HG03520 (cell line): ENCODE data around the gene NAA60.
"Not testable (repeated sequence)": the region's sequence is repeated elsewhere in the genome, so short reads cannot be mapped to it uniquely, and the experiment has no call there.

Experiments
- ATAC-seq: cut with Tn5 transposase; IDR thresholded peaks from one replicate; pipeline ENCODE4 v1.9.1; 2021; ENCODE audit warnings: mild to moderate bottlenecking, moderate library complexity; ENCODE audit not compliant: unreplicated experiment

NAA60 gene

DNA sequence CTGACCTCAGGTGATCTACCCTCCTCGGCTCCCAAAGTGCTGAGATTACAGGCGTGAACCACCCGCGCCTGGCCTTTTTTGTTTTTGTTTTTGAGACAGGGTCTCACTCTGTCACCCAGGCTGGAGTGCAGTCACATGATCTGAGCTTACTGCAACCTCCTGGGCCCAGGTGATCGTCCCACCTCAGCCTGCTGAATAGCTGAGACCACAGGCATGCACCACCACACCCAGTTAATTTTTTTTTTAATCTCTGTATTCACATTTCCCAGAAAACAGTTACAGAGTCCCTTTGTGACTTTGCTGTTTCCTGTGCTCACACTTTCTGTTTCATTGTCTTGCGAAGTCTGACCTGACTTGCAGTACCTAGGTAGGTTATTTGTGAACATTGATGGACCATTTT is 60.0 kb downstream of the NAA60 start:
- ATAC-seq = no peak

DNA sequence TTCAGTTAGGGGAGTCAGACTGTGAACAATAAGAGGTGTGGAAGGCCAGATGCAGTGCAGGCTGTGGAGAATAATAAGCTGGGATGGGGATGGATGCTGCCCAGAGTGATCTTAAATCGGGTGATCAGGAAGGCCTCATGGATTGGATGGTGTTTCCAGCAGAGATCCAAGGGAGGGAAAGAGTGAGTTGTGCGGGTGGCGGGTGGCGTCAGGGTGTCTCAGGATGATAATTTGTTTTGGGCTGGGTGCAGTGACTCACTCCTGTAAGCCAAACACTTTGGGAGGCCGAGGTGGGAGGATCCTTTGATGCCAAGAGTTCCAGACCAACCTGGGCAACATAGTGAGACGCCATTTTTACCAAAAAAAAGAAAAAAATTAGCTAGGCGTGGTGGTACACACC is 65.3 kb downstream of the NAA60 start:
- no peak for ATAC-seq

DNA sequence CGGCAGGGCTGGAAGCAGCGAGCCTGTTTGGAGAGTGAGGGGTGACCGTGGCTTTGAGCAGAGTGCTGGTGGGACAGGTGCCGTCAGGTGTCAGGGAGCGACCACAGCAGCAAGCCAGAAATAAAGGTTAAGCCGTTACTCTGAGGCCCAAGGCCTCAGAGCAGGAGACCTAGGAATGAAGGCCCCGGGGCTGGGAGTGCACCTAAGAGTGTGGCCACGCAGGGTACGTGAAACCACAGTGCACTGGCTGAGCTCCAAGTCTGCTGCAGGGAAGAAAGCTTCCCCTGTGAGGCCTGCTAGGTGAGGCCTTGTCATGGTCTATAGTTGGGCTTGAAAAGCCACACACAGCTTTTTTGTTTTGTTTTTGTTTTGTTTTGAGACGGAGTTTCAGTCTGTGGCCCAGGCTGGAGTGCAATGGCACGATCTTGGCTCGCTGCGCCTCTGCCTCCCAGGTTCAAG is 66.0 kb downstream of the NAA60 start:
- no peak for ATAC-seq

DNA sequence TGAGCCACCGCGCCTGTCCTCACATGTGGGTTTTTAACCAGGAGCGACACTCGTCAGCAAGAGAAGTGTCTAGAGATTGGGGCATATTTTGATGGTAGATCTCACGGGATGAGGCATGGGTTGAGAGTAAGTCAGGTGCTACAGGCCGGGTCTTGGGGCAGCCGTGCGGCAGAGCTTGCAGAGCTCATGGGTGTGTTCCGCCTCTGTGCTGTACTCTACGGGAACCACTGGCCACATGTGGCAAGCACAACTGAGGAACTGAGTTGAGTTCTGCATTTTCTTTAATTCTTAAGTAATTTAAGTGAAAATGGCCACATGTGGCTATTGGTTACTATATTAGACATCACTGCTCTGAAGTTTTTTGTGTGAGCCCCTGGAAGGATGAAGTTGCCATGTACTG is 66.9 kb downstream of the NAA60 start:
- no peak for ATAC-seq

DNA sequence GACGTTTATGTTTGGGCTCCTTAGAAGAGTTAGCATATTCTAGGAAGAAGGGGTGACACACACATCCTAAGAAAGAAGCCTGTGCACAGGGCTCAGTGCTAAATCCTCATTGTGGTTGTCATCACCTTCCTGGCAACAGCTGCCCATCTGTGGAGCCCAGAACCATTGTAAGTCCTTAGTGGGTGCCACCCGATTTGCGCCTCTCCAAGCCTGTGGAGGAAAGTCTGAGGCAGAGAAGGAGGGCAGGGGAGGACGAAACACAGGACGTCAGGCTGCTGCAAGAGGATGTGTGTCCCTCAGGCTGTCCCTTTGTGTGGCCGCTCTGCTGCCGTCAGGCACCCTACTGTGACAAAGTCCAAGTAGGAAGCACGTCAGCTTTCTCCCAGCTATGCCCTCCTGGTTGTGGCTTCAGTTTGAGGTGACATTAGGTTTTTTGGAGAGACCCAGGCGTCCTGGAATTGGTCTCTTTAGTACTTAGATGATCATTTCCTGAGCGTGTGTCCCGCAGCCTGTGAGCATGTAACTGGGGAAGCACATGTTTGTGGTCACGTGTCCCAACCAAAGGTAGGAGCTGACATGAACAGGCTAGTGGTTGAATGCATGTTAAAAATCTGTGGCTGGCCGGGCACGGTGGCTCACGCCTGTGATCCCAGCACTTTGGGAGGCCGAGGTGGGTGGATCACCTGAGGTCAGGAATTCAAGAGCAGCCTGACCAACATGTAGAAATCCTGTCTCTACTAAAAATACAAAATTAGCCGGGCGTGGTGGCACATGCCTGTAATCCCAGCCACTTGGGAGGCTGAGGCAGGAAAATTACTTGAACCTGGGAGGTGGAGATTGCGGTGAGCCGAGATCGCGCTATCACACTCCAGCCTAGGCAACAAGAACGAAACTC is 68.1 kb downstream of the NAA60 start:
- no peak for ATAC-seq

DNA sequence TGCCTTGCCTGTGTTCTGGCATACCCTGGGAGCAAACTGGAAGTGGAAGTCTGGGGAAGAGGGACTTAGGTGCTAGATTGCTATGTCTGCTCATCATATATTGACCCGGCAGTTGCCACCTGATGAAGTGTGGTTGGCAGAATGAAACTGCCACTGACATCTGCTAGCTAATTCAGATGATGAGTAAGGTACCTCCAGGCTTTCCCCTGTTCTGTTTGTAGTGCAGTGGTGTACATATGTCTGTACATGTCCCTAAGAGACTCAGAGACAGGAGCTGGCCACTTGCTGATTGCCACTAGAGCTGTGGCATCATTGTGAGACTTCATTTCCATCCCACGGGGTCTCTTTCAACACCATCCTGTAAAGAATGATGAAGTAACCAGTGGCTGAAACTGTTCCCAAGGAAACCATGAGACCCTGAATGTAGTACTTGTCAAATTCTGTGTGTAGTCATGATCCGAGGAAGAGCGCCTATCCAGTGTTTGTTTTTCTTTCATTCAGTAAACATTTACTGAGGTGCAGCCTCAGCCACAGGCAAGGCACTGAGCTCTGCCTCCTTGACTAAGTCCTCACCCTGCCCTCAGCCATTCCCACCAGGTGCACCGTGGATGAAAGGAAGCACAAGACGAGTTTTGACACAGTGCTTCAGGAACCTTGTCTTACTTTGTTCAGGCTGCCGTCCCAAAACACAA is 70.6 kb downstream of the NAA60 start:
- no peak for ATAC-seq

DNA sequence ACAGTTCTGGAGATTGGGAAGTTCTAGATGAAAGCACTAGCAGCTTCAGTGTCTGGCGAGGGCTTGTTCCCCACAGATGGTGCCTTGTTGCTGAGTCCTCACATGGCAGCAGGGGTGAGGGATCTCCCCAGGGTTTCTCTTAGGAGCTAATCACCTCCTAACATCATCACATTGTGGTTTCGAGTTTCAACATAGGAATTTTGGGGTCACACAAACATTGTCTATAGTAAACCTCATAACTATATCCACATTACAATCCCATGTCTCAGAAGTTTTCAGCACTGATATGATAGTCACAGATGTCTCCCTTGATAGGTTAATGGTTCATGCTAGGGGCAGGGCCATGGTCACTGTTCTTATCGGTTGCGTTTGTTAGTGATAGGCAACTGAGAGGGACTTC is 71.1 kb downstream of the NAA60 start:
- ATAC-seq = no peak

DNA sequence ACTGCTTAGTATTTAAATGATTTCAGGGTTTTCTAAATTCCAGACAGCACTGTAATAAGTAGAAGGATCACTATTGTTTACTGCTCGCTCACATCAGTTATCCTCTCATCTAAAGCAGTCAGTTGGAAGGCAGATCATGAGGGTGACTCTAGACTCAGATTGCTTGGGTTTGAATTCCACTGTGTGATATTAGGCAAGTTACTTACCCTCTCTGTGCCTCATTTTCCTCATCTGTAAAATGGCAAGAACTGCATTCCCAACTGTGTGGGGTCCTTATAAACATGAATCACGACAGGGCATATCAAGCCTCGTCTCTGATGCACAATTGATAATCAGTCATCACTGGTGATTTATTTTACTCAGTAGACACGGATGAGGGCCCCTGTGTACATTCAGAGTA is 72.4 kb downstream of the NAA60 start:
- no peak for ATAC-seq

DNA sequence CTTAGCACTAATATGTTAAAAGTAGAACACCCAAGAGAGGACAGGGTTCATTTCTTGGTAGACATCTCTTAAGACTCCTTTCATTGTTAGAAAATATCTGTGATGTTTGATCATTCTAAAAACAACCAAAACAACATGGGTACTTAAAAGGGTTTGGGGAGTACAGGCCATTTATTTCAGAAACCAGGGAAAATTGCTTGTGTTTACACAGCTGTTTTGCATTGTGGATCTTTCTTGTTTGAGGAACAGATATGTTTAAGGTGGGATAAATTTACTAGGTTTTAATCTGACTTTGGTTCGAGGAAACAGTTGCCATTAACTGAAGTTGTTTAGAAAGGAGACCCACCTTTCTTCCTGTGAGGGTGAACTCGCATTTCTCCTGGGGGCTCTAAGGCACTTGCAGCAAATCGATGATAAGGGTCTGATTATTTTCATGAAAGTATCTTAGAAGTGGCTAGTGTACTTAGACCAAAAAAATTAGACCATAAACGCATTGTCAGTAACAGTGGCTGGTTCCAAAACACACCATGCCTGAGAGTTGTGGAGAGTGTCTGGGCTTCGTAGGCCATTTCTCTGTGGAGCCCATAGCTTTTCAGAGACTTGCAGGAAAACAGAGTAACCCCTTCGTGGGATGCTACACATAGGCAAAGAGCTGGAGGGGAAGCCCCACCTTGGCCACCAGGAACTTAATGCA is 75.0 kb downstream of the NAA60 start:
- ATAC-seq = no peak

DNA sequence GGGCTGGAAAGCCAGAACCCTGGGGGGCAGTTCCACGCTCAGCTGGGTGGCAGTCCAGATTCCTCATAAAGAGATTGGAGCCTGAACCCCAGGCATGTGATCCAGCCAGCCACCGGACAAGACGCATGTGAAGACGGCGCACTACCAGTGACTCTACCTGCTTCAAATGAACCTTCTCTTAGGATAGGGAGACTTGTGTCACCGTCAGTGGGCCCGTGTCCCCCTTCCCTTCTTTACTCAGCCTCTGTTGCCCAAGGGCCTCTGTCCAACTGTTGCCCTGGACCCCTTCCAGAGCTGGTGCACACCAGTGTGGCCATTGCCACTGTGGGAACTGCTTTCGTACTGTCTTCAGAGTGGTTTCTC is 75.5 kb downstream of the NAA60 start:
- no peak for ATAC-seq

DNA sequence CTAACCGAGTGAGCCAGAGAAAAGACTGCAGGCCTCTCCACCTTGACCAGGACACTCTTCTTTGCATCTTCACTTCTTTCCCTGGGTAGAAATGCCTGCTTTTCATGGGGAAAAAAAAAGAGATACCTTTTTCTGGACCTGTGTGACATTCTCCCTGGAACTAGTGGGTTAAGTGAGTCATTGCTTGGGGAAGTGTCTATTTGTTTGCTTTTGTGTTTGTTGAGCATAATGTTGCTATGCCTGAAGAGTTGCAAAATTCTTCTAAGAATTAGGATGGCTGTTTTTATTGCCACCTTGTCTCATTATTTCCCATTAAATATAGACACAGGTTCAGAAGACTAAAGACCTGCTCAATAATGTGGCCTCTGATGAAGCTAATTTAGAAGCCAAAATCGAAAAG is 76.1 kb downstream of the NAA60 start:
- no peak for ATAC-seq

DNA sequence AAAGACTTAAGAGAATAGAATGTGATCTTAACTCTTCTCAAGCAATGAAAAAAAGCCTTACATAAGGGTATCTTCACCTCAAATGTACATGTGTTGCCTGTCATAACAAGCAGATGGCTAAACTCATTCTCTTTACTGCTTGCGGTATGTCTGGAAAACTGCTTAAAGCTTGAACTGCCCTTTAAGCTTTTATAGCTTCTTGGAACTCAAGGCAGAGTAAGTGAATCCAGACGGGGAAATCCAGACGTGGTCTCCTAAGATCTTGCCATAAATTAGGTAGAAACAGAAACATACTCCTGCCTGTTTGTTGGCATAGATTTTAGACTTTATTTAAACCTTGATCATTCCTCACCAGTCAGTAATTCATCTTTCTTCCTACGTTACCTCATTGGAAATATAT is 76.9 kb downstream of the NAA60 start:
- ATAC-seq = no peak

DNA sequence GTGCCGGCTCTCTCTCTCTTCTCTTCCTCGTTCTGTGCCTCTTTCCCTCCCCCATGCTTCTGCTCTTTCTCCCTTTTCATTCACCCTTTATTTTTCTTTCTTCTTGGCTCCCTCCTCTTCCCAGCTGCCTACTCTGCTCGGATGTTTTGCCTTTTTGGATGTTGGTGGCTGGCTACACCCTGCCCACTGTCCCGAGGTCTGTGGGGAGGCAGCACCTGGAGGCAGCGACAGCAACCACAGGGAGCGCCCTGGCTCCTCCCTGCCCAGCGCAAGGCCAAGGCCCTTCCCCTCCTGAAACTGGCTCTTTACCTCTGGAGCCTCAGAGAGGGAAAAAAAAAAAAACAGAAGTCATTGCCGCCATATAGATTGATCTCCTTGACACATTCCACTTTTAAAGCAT is 77.4 kb downstream of the NAA60 start:
- no peak for ATAC-seq

DNA sequence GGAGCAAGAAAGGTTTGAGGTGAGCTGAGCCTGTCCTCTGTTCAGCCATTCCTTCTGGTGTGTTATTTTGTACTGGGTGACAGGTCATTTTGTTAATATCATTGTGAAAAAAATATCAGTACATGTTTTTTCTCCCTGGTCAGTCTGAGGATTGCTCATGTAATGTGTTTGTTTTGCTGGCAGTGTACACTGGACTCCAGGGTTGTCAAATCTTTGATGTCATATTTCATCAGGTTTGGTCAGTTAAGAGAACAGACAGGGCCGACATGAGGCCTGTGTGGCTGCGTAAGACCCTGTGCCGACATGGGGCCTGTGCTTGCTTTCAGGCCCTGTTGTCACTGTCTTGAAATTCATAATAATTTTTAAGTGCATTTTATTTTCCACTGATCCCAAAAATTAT is 79.8 kb downstream of the NAA60 start:
- ATAC-seq = no peak

DNA sequence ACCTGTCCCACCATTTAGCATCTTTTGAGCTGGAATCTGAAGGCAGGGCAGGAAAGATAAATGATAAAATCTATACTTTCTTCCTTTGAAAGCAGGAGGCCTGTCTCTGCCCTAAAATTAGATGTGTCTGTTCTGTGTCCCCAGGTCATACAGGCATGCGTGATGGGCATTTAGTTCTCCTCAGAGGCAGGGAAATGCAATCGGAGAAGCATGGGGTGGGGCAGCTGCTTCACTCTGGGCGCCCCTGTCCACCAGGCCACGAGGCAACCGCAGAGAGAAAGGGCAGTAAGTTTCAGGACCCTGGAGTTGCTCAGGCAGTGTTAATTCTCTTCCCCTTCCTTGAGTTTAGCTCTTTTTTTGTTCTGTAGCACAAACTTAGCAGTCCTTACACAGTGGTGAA is 82.5 kb downstream of the NAA60 start:
- no peak for ATAC-seq

DNA sequence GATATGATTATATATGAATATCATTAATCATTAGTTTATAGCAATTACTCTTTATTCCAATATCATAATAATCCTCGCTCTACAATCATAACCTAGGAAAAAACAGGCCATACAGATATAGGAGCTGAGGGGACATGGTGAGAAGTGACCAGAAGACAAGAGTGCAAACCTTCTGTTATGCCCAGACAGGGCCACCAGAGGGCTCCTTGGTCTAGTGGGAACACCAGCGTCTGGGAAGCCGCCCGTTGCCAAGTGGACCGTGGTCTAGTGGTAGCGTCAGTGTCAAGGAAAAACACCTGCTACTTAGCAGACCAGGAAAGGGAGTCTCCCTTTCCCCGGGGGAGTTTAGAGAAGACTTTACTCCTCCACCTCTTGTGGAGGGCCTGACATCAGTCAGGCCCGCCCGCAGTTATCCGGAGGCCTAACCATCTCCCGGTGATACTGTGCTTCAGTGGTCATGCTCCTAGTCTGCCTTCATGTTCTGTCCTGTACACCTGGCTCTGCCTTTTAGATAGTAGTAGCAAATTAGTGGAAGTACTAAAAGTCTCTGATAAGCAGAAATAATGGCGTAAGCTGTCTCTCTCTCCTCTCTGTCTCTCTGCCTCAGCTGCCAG is 83.8 kb downstream of the NAA60 start:
- not testable (repeated sequence) for ATAC-seq

DNA sequence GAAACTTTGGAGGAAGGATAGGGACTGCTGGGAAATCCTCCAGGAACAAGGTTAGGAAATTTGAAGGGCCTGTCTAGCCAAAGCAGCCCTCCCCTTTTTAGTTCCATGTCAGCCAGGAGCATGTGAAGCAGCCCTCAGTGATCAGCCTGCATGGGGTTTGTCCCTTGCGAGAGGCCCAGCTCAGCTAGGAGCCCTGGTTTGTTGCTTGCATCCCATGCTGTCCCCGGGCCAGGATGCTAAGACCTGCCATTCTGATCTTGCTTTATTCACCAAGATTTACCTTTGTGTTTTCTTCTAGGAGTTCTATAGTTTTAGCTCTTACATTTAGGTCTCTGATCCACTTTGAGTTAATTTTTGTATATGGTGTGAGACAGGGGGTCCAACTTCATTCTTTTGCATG is 84.9 kb downstream of the NAA60 start:
- no peak for ATAC-seq

DNA sequence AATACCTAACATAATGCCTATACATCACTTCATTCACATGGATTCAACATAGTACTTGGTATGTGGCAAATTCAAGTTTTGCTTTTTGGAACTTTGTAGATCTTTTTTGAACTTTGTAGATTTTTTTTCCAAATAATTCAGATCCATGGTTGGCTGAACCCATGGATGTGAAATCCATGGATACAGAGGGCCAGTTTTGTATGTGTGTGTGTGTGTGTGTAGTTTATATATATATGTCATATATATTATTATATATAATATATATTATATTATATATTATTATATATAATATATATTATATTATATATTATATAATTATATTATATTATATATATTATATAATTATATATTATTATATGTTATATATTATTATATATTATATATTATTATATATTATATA is 85.7 kb downstream of the NAA60 start:
- ATAC-seq = no peak

DNA sequence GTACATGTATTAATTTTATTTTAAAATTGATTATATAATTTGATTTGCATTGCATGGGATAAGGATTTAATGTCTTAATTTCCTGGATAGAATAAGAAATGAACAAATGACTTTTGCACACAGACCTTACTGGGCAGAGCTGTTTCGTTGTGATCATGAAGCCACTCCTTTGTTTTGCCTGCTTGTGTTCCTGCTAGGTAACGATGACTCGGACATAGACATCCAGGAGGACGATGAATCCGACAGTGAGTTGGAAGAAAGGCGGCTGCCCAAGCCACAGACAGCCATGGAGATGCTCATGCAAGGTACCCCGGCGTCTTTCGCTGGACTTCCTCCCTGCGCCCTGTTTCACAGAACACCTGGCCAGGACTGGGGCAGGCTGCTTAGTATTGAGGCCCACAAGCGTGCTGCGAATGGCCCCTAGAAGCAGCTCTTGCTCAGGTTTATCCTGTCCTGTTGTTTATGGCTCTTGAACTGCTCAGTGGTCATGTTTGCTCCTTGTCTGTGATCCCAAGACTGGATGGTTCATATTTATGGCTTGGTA is 87.0 kb downstream of the NAA60 start:
- no peak for ATAC-seq

DNA sequence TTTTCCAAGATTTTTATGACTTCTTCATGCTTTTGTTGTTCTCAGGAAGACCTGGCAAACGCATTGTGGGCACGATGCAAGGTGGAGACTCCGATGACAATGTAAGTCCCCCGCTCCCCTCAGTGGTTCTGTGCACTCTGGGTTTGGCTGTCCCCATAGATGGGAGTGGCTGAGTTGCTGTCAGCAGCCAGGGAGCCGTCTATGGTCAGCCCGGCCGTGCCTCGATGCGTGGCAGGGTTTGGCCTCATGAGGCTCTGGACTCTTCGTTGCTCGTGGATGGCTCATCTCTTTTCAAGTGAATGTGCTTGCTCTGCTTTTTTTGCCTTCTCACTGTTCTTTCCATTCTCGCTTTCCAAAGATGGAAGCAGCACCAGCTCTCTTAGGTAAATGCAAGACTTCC is 89.3 kb downstream of the NAA60 start:
- no peak for ATAC-seq

DNA sequence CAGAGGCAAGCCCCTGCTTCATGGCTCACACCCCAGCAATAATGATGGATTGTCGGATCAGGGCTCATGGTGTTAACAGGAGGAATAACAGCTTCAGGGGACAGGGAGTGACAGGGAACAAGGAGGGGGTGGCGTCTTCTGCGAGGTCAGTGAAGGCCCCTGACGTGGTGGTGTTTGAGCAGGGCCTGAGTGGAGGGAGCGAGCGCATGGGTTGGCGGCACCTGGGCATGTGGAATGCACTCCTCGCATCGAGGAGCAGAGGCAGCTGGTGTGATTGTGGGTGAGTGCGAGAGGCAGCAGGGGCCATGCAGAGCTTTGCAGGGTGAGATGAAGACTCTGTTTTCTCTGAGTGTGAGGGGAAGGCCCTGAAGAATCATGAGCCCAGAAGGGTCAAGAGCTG is 90.6 kb downstream of the NAA60 start:
- no peak for ATAC-seq
